ENCODE measurements around the gene ZDHHC5.
A peak's percentile ranks its signal among the peaks of the same experiment; 100 is the strongest.
"Not testable (repeated sequence)": the region's sequence is repeated elsewhere in the genome, so short reads cannot be mapped to it uniquely, and the experiment has no call there.

Gene ZDHHC5

DNA sequence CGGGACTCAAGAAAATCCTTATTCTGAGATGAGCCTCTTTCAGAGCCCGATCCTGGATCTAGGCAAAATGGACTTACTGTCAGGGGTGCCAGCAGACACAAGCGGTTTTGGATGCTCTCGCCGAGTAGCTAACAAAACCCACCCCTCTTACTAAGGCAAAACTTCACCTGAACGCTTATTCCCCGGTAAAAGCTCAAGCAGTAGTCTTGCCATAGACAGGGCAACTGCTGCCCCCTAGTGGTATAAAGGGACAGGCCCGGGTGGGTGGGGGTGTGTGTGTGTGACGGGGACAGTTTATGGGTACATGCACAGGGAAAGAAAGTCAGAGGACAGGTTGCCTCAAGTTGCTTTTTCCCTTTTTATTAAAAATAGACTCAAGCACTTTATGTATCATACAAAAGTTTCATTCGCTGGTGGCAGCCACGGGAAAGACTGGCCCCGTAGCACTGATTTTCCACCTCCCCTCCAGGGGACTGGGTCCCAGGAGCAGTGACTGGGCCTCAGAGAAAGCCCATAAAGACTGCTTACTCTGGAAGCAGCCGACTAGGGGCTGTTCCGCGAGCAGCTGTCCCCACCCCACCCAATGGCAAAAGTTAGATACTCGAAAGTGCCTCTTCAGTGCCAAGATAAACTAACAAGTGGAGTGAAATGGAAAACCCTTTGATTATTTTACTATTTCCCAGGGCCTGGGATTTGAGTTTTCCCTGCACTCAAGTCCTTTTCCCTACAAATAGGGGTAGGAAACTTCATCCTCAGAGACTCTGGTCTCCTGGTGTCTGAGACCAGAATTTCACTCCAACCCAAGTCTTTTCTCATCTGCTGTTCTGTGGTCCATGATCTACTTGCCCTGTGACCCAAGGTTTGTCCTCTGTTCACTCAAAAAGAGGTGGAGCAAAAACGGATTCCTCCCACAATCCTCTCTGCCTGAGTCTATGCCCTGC lies 22.9 kb upstream of the ZDHHC5 start:
- DNase-seq = peak; percentile 87

DNA sequence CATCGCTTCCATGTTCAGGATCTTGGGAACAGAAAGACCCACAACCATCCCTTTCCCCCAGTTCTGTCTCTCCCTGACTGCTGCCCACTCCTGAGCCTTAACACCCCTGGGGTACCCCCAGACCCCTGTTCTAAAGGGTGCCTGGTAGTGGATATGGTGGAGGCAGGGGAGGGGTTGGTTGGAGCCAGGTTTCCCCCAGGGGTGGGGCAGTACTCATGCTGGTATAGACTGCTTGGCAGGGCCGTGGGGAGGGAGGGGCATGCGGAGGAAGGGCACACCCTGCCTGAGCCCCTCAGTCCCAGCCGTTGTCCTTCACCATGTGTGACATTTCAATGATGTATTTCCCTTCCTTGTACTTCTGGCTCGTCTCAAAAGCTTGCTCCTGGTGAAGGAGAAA lies 22.2 kb upstream of the ZDHHC5 start:
- DNase-seq = no peak

DNA sequence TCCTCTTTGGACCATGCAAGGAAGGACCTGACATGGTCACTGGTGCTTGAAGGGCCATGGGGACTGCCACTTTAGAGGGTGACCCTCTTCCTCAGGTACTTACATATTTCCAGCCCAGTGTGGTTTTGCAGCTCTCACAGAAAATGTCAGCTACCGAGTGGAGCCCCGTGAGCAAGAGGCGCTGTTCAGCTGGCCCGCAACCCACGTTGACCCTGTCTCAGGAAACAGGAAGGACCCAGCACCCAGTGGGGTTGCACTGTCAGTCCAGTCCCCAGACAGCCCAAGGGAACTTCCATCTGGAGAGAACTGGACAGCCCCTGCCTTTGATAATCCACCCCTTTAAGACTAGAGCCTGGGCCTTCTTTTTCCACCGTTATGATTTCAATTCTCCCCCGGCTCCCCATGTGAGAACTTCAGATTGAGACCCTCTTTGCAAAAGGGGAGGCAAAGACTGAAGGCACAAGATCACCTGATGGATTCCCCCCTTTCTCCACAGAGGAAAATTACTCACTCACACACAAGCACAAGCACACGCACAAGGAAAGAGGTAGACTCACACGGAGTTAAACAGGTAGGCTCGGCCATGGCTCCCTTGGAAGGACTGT lies 21.6 kb upstream of the ZDHHC5 start:
- DNase-seq = peak; percentile 75

DNA sequence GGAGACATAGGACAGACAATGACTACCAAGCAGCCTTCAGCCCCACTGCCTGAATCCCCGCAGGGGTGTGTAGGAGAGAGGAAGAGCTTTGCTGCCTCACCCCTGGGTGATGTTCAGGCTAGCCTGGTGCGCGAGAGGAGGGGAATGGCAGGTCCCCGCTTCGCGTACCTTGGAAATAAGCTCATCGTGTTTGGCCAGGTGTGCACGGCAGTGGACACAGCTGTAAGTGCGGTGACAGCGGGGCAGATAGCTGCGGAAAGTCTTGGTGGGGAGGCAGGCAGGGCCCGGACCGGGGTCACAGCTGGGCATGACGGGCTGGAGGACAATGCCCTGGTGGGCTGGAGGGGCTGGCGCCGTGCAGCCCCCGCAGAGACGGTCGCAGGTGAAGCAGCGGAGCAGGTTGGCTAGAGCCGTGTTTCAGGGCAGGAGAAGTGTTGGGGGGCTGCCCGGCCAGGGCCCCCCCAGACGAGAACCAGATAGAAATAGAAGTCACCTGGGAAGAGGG lies 21.1 kb upstream of the ZDHHC5 start:
- DNase-seq = no peak

DNA sequence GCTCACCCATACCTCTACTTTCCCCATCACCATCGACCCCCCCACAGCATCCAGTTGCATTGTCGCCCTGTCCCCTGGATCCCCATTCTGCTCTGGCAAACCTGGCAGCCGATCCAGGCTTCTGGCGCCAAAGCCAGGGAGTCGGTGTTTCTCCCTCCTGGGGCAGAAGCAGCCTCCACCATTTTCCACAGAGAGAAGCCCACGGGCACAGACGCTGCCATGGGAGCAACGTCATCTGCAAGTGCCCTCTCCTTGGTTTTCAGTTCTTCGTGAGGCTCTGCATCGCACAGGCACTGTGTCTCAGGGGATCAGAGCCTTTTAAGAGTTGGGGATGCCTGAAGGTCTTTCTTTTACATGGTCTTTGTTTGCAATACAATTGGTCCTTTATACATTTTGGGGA lies 20.5 kb upstream of the ZDHHC5 start:
- DNase-seq = no peak

DNA sequence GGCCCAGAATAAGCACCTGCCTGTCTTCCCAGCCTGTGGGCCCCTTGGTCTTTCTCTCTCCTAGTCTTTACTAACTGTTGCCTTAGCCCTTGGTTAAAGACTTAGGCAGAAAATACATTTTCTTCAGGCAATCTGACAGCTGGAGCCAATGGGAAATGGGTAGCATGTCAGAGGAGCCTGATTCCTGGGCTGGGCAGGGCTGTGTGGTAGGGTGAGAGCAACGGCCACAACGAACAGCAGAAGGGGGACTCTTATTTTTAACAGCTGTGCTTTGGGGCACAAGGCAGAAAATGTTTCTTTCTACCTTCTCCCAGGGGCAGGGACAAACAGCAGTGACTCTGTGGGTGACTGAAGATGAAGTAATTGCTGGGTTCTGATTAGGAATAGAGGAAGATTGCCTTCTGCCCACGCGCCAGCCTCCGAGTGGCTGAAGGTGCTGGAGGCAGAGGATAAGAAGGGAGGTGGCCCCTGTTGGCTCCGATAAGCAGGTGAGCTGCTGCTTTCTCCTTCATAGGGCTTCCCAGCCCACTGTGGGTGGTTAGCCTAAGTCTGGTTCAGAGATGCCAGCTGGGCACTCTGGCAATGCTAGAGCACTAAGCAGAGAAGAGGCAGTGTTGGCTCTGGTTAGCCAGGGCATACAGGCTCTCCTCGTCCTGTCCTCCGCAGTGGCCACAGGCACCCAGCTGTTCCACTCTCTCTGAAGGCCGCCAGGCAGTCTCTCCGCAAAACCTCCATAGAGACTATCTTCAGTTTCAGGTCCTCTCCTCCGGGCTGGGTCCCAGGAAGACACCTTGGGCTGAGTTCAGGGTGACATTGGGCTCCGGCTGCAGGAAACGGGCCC lies 19.7 kb upstream of the ZDHHC5 start:
- DNase-seq = peak; percentile 65

DNA sequence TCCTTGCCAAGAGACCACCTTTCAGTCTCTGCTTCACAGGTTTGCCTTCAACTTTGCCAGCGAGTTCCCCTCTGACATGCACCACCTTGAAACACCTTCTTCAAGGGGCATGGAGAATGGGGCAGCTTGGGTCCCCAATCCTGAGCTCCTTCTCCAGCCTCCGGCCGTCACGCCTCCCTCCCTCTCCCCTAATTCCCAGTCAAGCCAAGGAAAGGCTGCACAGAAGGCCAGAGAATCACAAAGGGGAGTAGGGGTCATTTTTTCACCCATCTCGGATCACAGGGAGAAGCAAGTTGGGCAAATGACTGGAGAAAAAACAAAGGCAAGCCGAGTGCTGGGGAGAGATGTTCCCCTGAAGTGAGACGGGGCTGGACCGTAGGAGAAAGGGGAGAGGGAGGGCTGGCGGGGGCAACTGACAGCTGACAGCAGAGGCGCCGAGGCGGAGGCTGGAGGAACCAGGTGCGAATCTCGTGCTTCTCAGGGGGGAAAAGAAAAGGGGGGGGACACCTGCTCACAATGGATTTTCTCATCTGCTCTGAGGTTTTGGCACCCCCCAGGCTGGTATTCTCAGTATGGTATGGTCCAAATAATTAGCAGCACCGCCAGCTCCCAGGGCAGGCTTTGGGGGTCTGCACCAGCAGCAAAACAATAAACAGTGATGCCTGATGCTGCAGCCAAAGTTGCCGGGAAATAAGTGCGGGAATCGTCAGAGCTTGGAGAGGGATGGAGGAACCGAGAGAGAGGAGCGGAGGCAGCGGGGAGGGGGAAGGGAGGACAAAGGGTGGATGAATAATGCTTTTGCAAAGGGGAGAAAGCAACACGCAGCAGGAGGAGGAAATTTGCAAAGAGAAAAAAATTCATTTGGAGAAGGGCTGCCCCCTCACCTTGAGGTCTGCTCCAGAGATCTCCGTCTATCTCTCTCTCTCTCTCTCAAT lies 18.8 kb upstream of the ZDHHC5 start:
- DNase-seq = peak; percentile 68

DNA sequence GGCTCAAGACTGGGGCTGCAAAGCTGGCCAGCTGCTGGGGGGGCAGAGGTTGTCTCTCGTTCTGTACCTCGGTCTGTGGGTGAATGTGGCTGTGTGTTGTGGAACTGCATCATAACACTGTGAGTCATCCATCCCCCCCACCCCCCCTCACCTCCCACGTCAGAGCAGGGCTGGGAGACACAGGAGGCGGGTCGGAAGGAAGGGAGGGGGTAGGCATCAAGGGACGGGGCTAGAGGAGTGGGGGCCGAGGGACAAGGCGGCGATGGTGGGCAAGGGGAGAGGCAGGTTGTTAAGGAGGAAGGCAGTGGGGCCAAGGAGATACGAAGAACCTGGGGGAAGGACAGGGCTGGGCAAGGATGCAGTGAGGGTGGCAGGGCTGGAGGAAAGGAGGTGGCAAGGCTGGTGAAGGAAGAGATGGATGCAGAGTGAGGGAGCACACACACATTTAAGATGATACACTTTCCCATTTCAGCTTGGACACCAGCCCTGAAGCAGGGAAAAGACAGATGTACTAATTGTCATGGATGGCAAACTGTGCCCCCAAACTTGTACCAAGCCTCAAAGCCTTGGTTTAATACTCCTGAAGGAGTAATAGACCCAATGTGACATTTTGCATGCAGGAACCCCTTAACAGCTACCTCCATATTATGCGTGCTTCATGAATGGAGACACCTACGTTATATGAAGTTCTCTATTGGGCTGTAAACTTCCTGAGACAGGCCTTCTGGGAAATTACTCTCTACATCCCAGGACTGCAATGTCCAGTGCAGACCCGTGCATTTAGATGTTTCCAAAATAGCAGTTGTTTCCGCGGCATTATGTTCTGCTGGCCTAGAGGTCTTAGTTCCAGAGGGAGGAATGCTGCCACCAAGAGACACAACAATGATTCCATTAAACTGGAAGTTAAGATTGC lies 17.8 kb upstream of the ZDHHC5 start, which contains the start of gene YPEL4:
Gene YPEL4 (minus strand): TSS at position 87 of the 913 bp plus-strand sequence. CDS start 2,805 bp downstream, outside the sequence.
- DNase-seq = peak; percentile 75

DNA sequence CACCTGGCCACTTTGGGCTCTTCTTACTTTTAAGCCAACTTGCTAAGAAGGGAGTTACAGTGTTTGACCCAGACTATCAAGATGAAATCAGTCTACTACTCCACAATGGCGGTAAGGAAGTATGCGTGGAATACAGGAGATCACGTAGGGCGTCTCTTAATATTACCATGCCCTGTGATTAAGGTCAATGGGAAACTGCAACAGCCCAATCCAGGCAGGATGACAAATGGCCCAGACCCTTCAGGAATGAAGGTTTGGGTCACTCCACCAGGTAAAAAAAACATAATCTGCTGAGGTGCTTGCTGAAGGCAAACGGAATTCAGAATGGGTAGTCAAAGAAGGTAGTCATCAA lies 17.2 kb upstream of the ZDHHC5 start:
- DNase-seq = no peak

DNA sequence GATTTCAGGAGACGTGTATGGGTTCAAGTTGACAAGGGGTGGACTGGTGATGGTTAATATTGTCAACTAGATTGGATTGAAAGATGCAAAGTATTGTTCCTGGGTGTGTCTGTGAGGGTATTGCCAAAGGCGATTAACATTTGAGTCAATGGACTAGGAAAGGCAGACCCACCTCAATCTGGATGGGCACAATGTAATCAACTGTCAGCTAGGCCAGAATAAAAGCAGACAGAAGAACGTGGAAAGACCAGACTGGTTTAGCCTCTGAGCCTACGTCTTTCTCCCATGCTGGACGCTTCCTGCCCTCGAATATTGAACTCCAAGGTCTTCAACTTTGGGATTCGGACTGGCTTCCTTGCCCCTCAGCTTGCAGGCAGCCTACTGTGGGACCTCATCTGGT lies 16.5 kb upstream of the ZDHHC5 start:
- DNase-seq = no peak

DNA sequence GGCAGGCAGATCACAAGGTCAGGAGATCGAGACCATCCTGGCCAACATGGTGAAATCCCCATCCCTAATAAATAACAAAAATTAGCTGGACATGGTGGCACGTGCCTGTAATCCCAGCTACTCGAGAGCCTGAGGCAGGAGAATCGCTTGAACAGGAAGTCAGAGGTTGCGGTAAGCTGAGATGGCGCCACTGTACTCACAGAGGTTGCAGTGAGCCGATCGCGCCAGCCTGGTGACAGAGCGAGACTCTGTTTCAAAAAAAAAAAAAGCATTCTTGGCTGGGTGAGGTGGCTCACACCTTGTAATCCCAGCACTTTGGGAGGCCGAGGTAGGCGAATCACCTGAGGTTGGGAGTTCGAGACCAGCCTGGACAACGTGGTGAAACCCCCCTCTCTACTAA lies 15.7 kb upstream of the ZDHHC5 start:
- DNase-seq = not testable (repeated sequence)

DNA sequence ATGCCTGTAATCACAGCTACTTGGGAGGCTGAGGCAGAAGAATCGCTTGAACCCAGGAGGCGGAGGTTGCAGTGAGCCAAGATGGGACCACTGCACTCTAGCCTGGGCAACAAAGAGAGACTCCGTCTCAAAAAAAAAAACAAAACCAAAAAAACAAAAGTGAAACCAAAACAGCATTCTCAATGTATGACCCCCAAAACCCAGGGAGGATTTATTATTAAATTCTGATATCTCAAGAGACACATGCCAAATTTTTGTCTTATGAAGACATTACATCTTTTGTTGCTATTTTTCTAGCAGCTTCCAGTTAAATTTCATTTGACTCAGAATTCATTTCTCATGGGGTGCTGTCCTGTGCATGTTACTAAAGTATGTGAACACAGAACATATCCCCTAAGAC lies 15.3 kb upstream of the ZDHHC5 start:
- no peak for DNase-seq

DNA sequence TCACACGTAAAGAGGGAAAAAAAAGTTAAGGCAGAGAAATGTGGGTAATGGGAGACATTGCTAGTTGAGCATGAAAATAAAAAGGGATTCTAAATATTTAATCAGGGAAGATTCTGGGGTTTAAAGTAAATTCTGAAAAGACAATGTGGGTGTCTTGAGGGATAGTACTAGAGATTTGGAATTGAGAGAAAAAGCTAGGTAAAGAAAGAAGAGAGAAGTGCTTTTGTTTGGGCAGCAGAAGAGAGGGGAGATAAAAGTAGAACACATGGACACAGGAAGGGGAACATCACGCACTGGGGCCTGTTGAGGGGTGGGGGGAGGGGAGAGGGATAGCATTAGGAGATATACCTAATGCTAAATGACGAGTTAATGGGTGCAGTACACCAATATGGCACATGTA lies 14.8 kb upstream of the ZDHHC5 start:
- DNase-seq = no peak

DNA sequence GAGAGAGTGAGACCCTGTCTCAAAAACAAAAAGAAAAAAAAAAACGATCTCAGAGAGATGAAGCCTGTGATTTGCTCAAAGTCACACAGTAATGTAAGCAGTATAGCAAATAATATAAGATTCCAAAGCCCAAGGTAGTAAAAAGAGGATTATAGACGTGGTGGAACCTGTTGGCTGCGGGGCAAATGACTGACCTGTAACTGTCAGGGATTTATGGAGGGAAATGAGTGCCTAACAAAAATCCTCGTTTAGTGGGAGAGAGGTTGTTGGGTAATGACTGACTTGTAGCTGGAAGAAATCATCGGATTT lies 11.1 kb upstream of the ZDHHC5 start:
- DNase-seq = no peak

DNA sequence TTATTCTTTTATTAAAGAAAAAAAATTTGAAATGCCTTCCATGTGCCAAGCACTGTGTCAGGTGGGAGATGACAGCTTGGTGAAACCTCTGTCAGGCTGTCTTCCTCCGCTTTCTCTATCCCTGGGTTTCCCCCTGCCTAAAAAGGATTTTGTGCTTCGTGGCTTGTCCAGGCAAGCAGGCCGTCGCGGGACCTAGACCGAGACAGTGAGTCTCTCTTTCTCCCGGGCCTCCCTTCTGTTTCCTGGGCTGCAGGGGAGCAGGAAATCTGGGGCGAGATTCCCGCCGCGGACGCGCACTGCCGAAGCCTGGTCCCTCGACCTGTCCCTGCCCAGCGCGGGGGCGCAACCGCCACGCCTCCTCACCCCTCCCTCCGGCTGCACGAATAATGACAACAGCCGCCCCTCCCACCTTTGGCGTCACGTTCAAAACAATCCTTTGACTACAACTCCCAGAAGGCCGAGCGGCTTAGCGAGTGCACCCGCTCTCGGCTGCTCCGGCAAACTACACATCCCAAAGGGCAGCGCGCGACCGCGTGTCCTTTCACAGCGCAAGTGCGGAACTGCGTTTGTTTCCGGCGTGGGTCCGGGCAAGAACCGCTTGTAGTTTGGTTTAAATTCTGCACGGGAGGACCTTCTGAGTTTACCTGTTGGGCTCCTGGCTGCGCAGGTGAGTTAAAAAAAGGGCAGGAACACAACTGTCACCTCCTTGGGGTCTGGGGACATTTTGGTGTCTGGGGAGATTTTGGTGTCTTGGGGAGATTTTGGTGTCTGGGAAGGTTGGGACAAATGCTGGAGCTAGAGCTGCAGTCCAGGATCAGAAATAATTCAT lies 10.5 kb upstream of the ZDHHC5 start, which contains the start of gene CLP1:
Gene CLP1 (plus strand): TSS at position 569 of the 829 bp plus-strand sequence. CDS start 1,715 bp downstream, outside the sequence.
- peak; percentile 99 for DNase-seq

DNA sequence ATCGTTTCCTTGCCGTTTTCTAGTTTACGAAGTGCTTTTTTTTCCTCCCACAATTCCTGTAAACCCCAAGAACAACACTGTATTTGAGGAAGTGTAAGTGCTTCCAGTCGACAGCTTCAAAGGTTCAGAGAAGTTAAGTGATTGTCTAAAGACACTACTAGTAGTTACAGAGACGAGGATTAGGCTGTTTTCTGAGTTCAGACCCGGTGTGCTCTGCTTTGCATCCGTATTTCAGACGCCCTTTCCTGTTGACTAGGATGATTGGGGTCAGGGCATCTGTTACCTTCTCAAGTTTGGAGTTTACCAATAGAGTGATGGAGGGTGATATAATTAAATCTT lies 9.9 kb upstream of the ZDHHC5 start:
- DNase-seq = no peak

DNA sequence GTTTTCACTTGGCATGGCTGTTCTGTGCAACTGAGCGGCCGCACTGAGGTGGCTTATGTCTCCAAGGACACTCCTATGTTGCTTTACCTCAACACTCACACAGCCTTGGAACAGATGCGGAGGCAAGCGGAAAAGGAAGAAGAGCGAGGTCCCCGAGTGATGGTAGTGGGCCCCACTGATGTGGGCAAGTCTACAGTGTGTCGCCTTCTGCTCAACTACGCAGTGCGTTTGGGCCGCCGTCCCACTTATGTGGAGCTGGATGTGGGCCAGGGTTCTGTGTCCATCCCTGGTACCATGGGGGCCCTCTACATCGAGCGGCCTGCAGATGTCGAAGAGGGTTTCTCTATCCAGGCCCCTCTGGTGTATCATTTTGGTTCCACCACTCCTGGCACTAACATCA lies 8.2 kb upstream of the ZDHHC5 start:
- DNase-seq = no peak

DNA sequence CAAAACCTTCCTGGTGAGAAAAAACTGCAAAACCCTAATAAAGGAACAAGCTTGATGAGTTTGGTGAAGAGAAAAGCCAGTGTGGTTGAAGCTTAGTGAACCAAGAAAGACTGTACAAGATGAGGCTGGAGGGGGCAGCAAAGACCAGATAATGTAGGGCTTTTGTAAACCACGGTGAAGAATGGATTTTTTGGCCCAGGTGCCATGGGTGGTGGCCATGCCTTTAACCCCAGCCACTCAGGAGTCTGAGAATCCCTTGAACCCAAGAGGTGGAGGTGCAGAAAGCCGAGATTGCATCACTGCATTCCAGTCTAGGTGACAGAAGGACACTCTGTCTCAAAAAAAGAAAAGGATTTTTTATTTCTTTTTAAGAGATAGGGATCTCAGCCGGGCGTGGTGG lies 5.0 kb upstream of the ZDHHC5 start:
- DNase-seq = no peak

DNA sequence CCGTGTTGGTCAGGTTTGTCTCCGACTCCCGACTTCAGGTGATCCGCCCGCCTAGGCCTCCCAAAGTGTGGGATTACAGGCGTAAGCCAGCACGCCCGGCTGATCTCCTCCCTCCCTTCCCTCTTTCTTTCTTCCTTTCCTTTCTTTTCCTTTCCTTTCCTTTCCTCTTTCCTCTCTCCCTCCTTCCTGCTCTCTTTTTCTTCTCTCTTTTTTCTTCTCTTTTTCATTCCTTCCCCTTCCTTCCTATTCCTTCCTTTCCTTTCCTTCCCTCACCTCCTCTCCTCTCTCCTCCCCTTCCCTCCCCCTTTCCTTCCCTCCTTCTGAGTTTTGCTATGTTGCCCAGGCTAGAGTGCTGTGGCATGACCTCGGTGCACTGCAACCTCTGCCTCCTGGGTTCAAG lies 3.9 kb upstream of the ZDHHC5 start:
- no peak for DNase-seq

DNA sequence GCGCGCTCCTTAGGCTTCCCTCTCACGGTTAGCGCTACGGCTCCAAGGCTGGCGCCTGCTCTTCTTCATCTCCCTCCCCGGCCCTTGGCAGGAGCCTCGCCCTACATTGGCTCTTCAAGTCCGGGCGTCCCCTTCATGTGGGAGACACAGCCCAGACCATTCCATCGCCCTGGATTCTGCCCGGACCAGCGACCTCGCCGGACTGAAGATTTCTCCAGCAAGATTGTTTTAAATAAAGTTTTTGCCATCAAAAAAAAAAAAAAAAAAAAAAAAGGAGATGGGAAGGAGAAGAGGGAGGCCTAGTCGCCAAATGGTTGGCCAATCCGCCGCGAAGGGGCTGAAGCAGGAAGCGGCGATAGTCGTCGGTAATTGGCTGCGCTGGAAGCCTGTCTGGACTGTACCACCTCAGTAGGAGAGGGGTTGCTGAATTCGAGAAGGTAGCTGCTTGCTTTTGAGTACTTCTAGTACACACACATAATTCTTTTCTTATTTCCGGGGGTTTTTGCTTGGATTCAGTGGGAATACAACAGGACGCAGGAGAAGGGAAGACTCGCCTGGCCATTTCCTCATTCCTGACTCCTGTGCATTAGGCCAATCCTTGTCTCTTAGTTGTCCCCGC lies 688 bp upstream of the ZDHHC5 start:
- DNase-seq = peak; percentile 99

All from suppressor macrophage treated with lipopolysaccharide for 4 hours (primary cell).